Activated CD8-positive, alpha-beta memory T cell treated with anti-CD3 and anti-CD28 coated beads for 1 hour (primary cell): ENCODE data around the gene MAGI2.

Experiments
- DNase-seq, 2 donors: peaks; one replicate each; pipeline ENCODE4 v3.0.0-alpha.2; 2020; ENCODE audit warnings: low read depth in 1 of 2; ENCODE audit errors: extremely low read depth in 1 of 2

Gene MAGI2

GRCh38 chr7:79381921-79382320 lies 71.5 kb downstream of the MAGI2 start:
- DNase-seq, result no peak

GRCh38 chr7:79377097-79377496 lies 76.4 kb downstream of the MAGI2 start:
- DNase-seq, result no peak

GRCh38 chr7:79376299-79377025 lies 77.0 kb downstream of the MAGI2 start:
- no peak for DNase-seq

- DNase-seq, result no peak
Measured at GRCh38 chr7:79361214-79361613, 92.3 kb downstream of the MAGI2 start.

GRCh38 chr7:79359827-79360226 lies 93.6 kb downstream of the MAGI2 start:
- DNase-seq, result no peak

- no peak for DNase-seq
Measured at GRCh38 chr7:79357101-79357500, 96.4 kb downstream of the MAGI2 start.

- no peak for DNase-seq
Measured at GRCh38 chr7:79353720-79354468, 99.6 kb downstream of the MAGI2 start.

GRCh38 chr7:79352323-79352722 lies 101.1 kb downstream of the MAGI2 start:
- no peak for DNase-seq

- DNase-seq, result no peak
Measured at GRCh38 chr7:79347351-79347750, 106.1 kb downstream of the MAGI2 start.

GRCh38 chr7:79341902-79342301 lies 111.6 kb downstream of the MAGI2 start:
- no peak for DNase-seq

GRCh38 chr7:79340212-79340611 lies 113.3 kb downstream of the MAGI2 start:
- no peak for DNase-seq

GRCh38 chr7:79339208-79339925 lies 114.1 kb downstream of the MAGI2 start:
- no peak for DNase-seq

GRCh38 chr7:79337717-79338116 lies 115.8 kb downstream of the MAGI2 start:
- DNase-seq, result no peak

- no peak for DNase-seq
Measured at GRCh38 chr7:79334841-79335240, 118.6 kb downstream of the MAGI2 start.

GRCh38 chr7:79334334-79334733 lies 119.1 kb downstream of the MAGI2 start:
- no peak for DNase-seq

- DNase-seq, result no peak
Measured at GRCh38 chr7:79332091-79332490, 121.4 kb downstream of the MAGI2 start.

GRCh38 chr7:79329464-79329863 lies 124.0 kb downstream of the MAGI2 start:
- DNase-seq, result no peak

GRCh38 chr7:79320741-79321473 lies 132.6 kb downstream of the MAGI2 start:
- no peak for DNase-seq

GRCh38 chr7:79319369-79319768 lies 134.1 kb downstream of the MAGI2 start:
- no peak for DNase-seq

GRCh38 chr7:79317728-79318127 lies 135.7 kb downstream of the MAGI2 start:
- DNase-seq, result no peak

- no peak for DNase-seq
Measured at GRCh38 chr7:79312022-79312421, 141.4 kb downstream of the MAGI2 start.
